A673 (cell line): ENCODE data around the gene SOWAHB. TPM values are rescaled to one million over a fixed set of nuclear protein-coding genes. Genes with fewer than 3 reads are reported as not detected.

Source experiments
- BruUV-seq: library from RNA; stranded (reverse); fragments of 400-500 nt; replicated peaks from 2 replicates; lab custom pipeline; 2021; lab: Mats Ljungman, UMichigan
- CTCF ChIA-PET: fragments of 300-600 bp; sonication (Branson Sonifier 250); formaldehyde crosslinking; loops from one replicate; lab custom pipeline; 2022; ENCODE audit warnings: antibody characterized with exemption; lab: Charles Lee
- POLR2A ChIA-PET: fragments of 300-600 bp; sonication (Branson Sonifier 250); formaldehyde crosslinking; loops from one replicate; lab custom pipeline; 2022; ENCODE audit warnings: antibody characterized with exemption; ENCODE audit not compliant: low non-redundant PET; lab: Charles Lee
- DNase-seq: peaks from one replicate; pipeline ENCODE4 v3.0.0-alpha.2; 2015; ENCODE audit warnings: low spot score
- H3K27ac ChIP-seq: fragments of 200-600 bp; sonication (generic); 2 replicates; pipeline ENCODE4 v1.5.1; 2016; ENCODE audit warnings: mixed run types, low read depth, mild to moderate bottlenecking, mixed read lengths, antibody characterized with exemption, low read length; ENCODE audit not compliant: poor library complexity, severe bottlenecking
- H3K27me3 ChIP-seq: fragments of 200-600 bp; sonication (generic); replicated peaks from 2 replicates; pipeline ENCODE4 v1.6.1; 2017; ENCODE audit warnings: mixed run types, low read depth, mild to moderate bottlenecking, mixed read lengths, antibody characterized with exemption, low read length; ENCODE audit not compliant: insufficient read depth, poor library complexity
- H3K36me3 ChIP-seq: fragments of 200-600 bp; sonication (generic); 2 replicates; pipeline ENCODE4 v1.6.1; 2016; ENCODE audit warnings: mixed run types, mild to moderate bottlenecking, mixed read lengths, antibody characterized with exemption, low read length; ENCODE audit not compliant: insufficient read depth, poor library complexity, severe bottlenecking
- H3K4me1 ChIP-seq: fragments of 200-600 bp; sonication (generic); 2 replicates; pipeline ENCODE4 v1.6.1; 2017; ENCODE audit warnings: mixed run types, mild to moderate bottlenecking, mixed read lengths, antibody characterized with exemption, low read length; ENCODE audit not compliant: insufficient read depth, poor library complexity, severe bottlenecking
- H3K4me3 ChIP-seq: fragments of 200-600 bp; sonication (generic); 2 replicates; pipeline ENCODE4 v1.5.1; 2016; ENCODE audit warnings: low read depth, mixed run types, mild to moderate bottlenecking, mixed read lengths, low read length; ENCODE audit not compliant: poor library complexity, severe bottlenecking
- H3K9me3 ChIP-seq: fragments of 200-600 bp; sonication (generic); 2 replicates; pipeline ENCODE4 v1.6.1; 2016; ENCODE audit warnings: mixed run types, low read depth, mild to moderate bottlenecking, mixed read lengths, antibody characterized with exemption, low read length; ENCODE audit not compliant: poor library complexity, severe bottlenecking
- EZH2 ChIP-seq: fragments of 200-600 bp; sonication (generic); IDR thresholded peaks from 2 replicates; pipeline ENCODE4 v1.6.1; 2017; ENCODE audit warnings: borderline replicate concordance, low read depth, mild to moderate bottlenecking, mixed read lengths, antibody characterized with exemption, low read length; ENCODE audit not compliant: poor library complexity, severe bottlenecking
- intact Hi-C: fragments of 100-400 bp; cut with micrococcal nuclease; formaldehyde crosslinking; loops from one replicate; pipeline ENCODE4 v1.10.0; 2022; ENCODE audit not compliant: unreplicated experiment
- total RNA-seq: library from RNA; stranded (reverse); gene quantifications from 2 replicates; pipeline ENCODE4 v1.2.3, GENCODE V29; 2021
- TF ChIP-seq, protein P1 (sequence below): fragments of 300-800, 200-600 bp; sonication (generic); conservative IDR thresholded peaks from 2 replicates; pipeline ENCODE4 v1.5.1; 2017; ENCODE audit warnings: low read depth, mild to moderate bottlenecking, antibody characterized with exemption, low read length, moderate library complexity, mixed read lengths

Gene SOWAHB
- total RNA-seq, 1 experiment from 2014 or later = 0.15 TPM

DNA sequence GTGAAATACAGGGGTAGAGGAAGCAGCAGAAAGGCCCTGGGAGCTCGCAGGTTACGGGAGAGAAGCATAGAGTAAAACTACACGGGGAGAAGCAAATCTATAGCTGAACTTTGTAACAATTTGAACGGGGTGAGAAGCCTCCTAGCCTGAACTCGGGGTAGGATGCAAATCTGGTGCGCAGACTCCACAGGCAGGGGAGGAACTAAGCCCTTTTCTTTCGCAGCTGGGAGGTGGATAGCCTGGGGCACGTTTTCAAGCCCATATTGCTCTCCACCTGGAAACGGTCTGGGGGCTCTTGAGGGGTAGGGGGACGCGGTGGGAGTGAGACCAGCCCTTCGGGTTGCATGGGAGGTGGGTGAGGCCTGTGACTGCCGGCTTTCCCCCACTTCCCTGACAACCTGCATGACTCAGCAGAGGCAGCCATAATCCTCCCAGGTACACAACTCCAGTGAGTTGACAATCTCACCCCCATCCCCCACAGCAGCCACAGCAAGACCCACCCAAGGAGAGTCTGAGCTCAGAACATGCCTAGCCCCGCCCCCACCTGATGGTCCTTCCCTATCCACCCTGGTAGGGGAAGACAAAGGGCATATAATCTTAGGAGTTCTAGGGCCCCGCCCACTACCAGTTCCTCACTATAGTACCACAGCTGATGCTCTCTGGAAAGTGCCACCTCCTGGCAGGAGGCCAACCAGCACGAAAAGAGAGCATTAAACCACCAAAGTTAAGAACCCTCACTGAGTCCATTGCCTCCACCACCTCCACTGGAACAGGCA lies 29.9 kb downstream of the SOWAHB start:
- POLR2A ChIA-PET = no interaction called here
- CTCF ChIA-PET = no interaction called here

DNA sequence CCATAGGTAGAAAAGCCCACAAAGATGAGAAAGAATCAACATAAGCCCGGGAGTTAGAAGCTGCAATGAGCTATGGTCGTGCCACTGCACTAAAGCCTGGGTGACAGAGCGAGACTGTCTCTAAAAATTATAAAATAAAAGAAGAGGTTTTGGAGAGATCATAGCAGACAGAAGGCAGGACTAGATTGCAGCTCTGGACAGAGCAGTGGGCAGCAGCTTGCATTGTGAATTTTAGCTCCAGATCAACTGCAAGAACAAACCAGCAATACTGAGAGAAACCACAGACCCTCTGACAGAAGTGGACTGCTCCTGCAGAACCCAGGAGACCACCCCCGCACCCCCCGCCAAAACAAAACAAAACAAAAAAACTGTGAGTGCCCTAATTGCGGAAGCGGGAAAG lies 30.6 kb downstream of the SOWAHB start:
- Histone ChIP-seq H3K4me3 (no peak overlapping the region), H3K27ac (no peak overlapping the region), H3K36me3 (no peaks in the 10 kb centered on the region), H3K4me1 (no peaks in the 10 kb centered on the region), H3K9me3 (no peaks in the 10 kb centered on the region), H3K27me3 (no peaks in the 10 kb centered on the region)
- DNase-seq = no peak
- intact Hi-C loops = no loop called here
- ChIA-PET POLR2A (no interaction called here), CTCF (no interaction called here)
- TF ChIP-seq, protein P1, sequence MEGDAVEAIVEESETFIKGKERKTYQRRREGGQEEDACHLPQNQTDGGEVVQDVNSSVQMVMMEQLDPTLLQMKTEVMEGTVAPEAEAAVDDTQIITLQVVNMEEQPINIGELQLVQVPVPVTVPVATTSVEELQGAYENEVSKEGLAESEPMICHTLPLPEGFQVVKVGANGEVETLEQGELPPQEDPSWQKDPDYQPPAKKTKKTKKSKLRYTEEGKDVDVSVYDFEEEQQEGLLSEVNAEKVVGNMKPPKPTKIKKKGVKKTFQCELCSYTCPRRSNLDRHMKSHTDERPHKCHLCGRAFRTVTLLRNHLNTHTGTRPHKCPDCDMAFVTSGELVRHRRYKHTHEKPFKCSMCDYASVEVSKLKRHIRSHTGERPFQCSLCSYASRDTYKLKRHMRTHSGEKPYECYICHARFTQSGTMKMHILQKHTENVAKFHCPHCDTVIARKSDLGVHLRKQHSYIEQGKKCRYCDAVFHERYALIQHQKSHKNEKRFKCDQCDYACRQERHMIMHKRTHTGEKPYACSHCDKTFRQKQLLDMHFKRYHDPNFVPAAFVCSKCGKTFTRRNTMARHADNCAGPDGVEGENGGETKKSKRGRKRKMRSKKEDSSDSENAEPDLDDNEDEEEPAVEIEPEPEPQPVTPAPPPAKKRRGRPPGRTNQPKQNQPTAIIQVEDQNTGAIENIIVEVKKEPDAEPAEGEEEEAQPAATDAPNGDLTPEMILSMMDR = no peak
- no peak for TF ChIP-seq EZH2
- BruUV-seq = no TSS peak

More for the DNA sequence above, 29.9 kb downstream of the SOWAHB start:
- no peak overlapping the region for H3K4me3 ChIP-seq
- TF ChIP-seq, protein P1 = no peak
- no peak for TF ChIP-seq EZH2
- BruUV-seq = no TSS peak
- DNase-seq = peak; percentile 29
- H3K9me3 ChIP-seq = no peaks in the 10 kb centered on the region
- no peaks in the 10 kb centered on the region for H3K27me3 ChIP-seq
- no peak overlapping the region for H3K27ac ChIP-seq
- H3K36me3 ChIP-seq = no peaks in the 10 kb centered on the region
- intact Hi-C loops = no loop called here
- no peaks in the 10 kb centered on the region for H3K4me1 ChIP-seq

DNA sequence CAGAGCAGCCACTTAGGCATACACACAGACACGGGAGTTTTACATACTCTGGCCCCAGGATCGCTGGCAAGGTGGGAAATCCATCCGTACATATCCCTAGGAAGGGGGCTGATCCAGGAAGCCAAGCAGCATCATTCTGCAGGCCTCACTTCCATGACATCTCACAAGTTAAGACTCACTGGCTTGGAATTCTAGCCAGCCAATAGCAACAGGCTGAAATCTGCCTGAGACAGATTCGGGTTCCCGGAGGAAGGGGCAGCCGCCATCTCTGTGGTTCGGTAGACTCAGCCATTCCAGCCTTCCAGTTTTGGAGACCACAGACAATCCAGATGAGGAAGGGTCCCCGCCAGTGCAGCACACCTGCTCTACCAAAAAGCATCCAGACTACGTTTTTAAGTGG lies 31.3 kb downstream of the SOWAHB start:
- ChIA-PET CTCF (no interaction called here), POLR2A (no interaction called here)
- DNase-seq = no peak
- H3K9me3 ChIP-seq = no peaks in the 10 kb centered on the region
- no TSS peak for BruUV-seq
- intact Hi-C loops = no loop called here
- H3K27me3 ChIP-seq = no peaks in the 10 kb centered on the region
- H3K36me3 ChIP-seq = no peaks in the 10 kb centered on the region
- TF ChIP-seq, protein P1 = no peak
- no peak for TF ChIP-seq EZH2
- H3K4me1 ChIP-seq = no peaks in the 10 kb centered on the region
- H3K27ac ChIP-seq = no peak overlapping the region
- H3K4me3 ChIP-seq = no peak overlapping the region
